ENCODE data around the gene FAM53A.

The FAM53A gene

DNA sequence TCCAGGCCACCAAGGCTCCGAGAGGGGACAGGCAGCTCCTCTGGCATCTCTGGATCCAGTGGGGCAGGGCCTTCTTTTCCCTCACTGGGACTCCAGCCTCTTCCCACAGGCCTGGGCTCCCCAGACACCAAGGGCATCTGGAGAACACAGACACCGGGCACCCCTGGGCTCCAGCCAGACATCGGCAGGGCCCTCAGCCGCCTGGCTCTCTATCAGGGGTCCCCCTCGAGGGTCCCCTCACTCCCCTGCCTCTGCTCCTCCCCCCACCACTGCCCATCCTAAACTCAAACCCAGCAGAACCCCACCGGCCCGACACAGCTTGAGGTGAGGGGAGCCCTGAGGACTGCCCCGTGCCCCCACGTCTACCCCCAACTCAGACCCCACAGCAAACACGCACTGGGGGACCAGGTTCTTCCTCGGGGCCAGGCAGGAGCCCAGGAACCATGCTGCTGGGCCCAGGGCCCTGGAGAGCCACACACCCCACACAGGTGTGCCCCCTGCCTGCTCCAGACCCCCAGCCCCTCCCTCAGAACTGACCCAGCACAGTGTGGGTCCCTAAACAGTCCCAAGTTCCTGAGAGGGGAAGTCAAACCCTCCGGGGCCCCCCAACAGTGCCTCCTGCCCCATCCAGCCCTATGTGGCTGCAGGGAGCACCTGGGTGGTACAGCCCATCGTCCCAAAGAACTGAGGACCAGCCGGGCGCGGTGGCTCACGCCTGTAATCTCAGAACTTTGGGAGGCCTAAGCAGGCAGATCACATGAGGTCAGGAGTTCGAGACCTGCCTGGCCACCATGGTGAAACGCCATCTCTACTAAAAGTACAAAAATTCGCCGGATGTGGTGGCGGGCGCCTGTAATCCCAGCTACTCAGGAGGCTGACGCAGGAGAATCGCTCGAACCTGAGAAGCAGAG is 86.8 kb downstream of the FAM53A start:
- FAIRE-seq (no peak), DNase-seq (ENCODE audit: insufficient read length, low spot score) (no peak)

DNA sequence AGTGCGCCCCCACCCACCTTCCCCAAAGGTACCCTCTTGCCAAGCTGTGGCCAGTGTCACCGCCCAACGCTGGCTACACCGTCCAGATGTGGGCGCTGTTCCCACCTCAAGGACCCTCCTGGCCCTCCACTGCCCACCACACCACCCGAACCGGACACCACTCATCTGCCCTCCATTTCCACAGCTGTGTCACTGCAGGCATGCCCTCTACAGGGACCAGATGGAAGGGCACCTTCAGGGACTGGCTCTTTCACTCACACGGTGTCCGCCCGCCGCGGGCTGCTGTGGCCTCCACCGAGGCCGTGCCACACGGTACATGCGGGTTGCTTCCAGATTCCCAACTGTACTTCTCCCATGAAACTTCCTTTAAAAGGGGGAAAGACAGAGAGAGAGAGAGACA is 87.7 kb downstream of the FAM53A start:
- DNase-seq (ENCODE audit: insufficient read length, low spot score) (no peak), FAIRE-seq (no peak)

DNA sequence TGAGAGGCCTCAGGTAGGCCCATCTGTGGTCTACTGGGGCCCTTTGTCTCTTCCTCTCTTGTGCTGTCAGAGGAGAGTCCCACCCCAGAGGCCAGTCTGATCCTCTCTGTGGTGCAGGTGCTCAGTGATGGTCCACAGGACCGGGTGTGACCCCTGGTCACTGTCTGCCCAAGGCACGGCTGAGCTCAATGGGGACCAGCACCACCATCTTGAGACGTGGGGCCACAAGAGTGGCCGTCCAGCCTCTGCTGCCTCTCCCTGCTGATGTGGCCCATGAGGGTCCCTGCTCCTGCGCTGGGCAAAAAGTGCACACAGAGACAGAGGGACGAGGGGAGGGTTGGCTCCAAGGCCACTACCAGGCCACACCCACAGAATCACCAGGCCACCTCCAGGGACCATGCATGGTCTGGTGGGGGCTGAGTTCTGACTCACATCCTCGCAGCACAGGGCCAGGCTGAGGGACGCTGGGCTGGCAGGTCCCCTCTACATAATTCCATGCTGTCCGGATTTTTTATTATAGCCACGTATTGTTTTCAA is 88.3 kb downstream of the FAM53A start:
- no peak for FAIRE-seq
- DNase-seq (ENCODE audit: insufficient read length, low spot score), result no peak

DNA sequence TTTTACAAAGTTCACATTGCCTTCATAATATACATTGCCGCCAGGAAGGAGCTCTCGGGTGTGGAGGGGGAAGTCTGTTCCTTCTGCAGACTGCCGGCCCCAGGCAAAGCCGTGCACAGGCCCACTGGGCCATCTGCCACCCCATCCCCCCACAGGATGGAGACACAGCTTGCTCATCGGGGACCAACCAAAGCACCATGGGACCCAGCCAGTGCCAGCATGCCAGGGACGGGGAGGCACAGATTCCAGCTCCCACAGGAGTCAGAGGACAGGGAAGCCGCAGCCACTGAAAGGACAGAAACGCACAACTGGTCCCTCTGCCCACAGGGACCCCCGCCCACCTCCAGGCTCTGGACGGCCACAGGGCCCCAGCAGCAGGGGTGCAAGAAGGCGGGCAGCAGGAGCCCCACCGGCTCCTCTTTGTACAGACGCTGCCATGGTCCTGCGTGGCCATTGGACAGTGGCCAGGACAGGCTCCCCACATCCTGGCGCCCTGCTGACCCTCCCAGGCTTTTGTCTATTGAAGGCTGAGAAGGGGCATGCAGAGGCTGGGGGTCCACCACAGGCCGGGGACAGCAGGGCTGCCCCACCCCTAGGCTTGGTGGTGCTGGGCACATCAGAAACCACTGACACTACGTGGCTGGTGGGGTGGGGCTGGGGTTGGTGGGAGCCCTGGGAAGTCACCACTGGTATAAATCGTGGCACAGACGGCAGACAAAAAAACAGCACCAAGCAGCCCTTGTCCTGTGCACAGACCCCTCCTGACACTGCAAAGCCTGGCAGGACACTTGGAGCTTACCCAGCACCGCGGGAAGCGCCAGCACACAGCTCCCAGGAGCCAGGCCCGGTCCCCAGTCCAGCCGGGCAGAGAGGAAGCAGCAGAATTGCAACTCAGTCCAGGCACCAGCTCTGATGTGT is 89.0 kb downstream of the FAM53A start:
- no peak for DNase-seq (ENCODE audit: insufficient read length, low spot score)
- no peak for FAIRE-seq

DNA sequence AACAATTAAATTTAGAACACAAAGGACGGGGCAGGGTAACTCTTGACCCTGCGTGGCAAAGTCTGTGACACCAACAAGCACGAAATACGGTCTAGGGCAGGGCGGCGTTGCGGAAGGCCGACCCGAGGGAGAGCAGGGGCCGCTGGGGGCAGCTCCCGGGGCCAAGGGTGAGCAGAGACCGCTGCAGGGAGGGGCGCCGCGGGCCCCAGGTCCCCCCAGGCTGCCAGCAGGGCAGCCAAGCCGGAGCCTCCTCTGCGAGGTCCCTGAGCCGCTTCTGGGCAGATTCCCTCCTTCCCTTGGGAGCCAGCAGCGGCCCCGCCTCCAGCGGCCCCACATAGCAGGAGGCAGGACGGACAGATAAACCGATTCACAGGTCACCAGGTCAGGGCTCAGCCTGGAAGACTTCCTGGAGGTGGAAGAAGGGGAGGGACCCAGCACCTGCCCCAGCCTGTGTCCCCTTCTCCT is 90.2 kb downstream of the FAM53A start:
- DNase-seq (ENCODE audit: insufficient read length, low spot score), result no peak
- FAIRE-seq, result no peak

DNA sequence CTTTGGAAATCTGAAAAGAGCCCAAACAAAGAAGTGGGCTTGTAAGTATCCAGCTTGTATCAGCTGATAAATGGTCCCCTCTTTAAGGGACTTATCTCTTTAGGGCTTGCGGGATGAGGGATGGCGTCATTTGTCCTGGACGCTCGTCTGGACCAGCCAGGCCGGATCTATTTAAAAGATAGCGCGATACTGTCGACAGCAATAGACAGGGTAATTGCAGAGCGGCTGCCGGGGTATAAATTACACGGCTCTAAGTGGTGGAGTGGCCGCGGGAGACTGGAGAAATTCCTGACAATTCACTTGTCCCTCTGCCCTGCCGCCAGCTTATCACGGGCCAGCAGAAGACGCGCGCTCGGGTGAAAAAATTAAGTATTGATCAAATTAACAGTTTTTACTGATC is 90.7 kb downstream of the FAM53A start:
- DNase-seq (ENCODE audit: insufficient read length, low spot score), result no peak
- no peak for FAIRE-seq

DNA sequence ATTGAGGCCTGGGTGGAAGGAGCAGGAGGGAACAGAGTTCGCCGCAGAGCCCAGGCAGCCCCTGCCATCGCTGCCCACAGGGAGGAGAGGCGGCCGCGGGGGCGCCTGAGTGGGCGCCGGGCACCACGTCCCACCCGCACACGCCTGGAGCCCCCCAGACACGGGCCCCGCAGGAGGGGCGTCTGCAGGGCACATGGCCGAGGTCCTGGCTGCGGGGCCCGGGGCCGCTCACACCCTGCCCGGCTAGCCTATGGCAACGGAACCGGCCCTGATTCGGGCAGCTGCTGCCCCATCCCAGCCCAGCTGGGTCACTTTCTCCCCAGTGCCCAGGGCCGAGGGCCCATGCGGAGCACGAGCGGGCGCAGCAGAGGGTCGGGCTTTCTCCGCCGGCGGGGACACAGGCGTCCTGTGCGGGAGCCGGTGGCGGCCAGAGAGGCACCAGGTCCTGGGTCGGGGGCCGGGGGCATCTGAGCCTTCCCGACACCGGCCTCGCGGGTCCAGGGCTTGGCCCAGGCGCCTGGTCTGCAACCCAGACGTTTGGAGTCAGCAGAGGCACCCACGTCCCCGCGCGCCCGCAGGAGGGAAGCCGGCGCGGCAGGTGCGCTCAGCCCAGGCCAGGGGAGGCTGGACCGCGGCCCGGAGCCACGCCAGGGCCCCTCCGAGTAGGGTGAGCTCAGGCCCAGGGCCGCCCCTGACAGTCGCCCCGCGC is 91.2 kb downstream of the FAM53A start:
- FAIRE-seq (no peak), DNase-seq (ENCODE audit: insufficient read length, low spot score) (no peak)

DNA sequence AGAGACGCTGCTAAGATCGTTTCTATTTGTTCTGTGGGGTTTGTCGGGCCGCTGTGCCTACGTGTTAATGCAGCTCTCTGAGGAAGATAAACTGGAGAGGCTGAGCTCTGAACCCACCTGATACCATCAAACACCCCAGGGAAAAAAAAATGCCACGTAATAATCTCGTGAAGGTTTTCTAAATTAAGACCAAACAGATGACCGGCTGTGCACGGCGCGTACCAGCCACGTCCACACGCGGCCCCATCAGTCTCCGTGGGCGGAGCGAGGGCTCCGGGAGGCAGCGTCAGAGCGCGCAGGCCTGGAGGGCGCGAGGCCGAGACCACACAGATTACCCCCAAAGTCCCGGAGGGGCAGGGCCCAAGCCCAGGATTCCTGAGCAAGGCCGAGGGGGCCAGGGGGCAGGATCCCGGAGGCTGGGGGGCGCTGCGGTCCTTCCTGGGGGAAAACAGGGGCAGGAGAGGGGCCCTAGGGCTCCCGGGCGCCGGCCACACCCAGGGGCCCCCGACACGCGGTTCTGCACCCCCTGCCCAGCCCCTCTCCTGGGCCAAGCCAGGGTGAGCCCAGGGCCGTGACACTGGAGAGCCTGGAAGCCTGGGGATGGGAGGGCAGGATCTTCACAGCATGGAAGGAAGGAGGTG is 91.9 kb downstream of the FAM53A start:
- no peak for FAIRE-seq
- no peak for DNase-seq (ENCODE audit: insufficient read length, low spot score)

DNA sequence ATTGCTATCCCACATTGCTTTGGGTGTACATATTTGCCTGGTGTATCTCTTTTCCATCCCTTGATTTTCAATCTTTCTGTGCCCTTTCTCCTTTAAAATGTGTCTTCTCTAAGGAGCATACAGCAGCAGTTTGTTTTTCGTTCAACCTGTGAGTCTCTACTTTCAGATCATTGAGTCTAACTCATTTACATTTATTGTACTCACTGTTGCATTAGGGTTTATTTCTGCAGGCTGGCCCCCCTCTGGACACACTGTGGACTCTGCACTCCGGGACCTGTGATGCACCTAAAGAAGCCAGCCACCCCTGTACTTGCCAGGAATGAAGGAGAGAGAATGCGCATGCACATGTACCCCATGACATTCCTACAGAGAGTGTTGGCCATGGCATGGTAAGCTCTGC is 93.0 kb downstream of the FAM53A start:
- no peak for FAIRE-seq
- no peak for DNase-seq (ENCODE audit: insufficient read length, low spot score)

DNA sequence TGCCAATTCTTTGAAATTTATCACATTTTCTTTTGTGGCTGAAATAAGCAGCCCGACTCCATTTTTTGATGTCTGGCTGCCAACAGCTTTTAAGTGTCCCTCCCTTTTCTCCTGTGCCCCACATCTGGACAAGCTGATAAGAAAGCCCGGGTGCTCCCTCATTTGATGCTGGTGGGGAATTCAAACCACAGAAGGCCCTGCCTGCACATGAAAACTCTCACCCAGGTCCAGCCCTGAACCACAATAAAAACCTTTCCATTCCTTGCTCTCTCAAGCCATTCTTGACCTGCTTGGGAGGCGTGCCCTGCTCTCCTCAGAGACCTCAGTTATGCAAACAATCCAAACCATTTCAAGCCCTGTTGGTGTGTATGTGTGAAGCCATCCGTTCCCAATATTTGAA is 93.9 kb downstream of the FAM53A start:
- DNase-seq (ENCODE audit: insufficient read length, low spot score) (no peak), FAIRE-seq (no peak)

All from GM19239 (cell line).